ENCODE measurements around the gene DOLPP1.

DOLPP1 gene

GRCh38 chr9:129072171-129072570, 8.7 kb upstream of the DOLPP1 start:
- no peak overlapping the region for H3K4me3 ChIP-seq (ENCODE audit: low read length)
- TF ChIP-seq CTCF (IDR thresholded peaks at IDR 0.05; ENCODE audit: insufficient read depth, low read depth, low read length, missing control alignments) = no peak
- DNase-seq (ENCODE audit: low read depth) = no peak

GRCh38 chr9:129073404-129073803, 7.5 kb upstream of the DOLPP1 start:
- TF ChIP-seq CTCF (IDR thresholded peaks at IDR 0.05; ENCODE audit: insufficient read depth, low read depth, low read length, missing control alignments) = no peak
- no peak overlapping the region for H3K4me3 ChIP-seq (ENCODE audit: low read length)
- no peak for DNase-seq (ENCODE audit: low read depth)

- no peak for DNase-seq (ENCODE audit: low read depth)
Observed at GRCh38 chr9:129074106-129074505, 6.8 kb upstream of the DOLPP1 start.

GRCh38 chr9:129075996-129076639, 4.8 kb upstream of the DOLPP1 start:
- H3K4me3 ChIP-seq (ENCODE audit: low read length) = no peak overlapping the region
- TF ChIP-seq CTCF (IDR thresholded peaks at IDR 0.05; ENCODE audit: insufficient read depth, low read depth, low read length, missing control alignments) = no peak
- DNase-seq (ENCODE audit: low read depth) = no peak

More at GRCh38 chr9:129074106-129074505, 6.8 kb upstream of the DOLPP1 start:
- TF ChIP-seq CTCF (IDR thresholded peaks at IDR 0.05; ENCODE audit: insufficient read depth, low read depth, low read length, missing control alignments) = no peak
- no peak overlapping the region for H3K4me3 ChIP-seq (ENCODE audit: low read length)

DNA sequence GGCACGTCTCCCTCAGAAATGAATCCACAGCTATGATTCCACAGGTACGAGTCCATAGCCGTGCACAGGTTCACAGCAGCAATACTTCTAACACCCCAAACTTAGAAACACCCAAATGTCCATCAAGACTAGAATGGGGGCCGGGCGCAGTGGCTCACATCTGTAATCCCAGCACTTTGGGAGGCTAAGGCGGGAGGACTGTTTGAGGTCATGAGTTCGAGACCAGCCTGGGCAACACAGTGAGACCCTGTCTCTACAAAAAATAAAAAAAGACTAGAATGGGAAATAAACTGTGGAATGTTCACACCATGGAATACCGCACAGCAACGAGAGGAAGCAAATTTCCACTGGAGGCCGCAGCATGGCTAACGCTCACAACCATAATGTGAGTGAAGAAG, 4.3 kb upstream of the DOLPP1 start:
- no peak for DNase-seq (ENCODE audit: low read depth)
- TF ChIP-seq CTCF (IDR thresholded peaks at IDR 0.05; ENCODE audit: insufficient read depth, low read depth, low read length, missing control alignments) = no peak
- no peak overlapping the region for H3K4me3 ChIP-seq (ENCODE audit: low read length)

GRCh38 chr9:129077236-129077635, 3.7 kb upstream of the DOLPP1 start:
- DNase-seq (ENCODE audit: low read depth) = no peak
- no peak for TF ChIP-seq CTCF (IDR thresholded peaks at IDR 0.05; ENCODE audit: insufficient read depth, low read depth, low read length, missing control alignments)
- H3K4me3 ChIP-seq (ENCODE audit: low read length) = no peak overlapping the region

All from epithelial cell of esophagus (primary cell).